Ovary (tissue), 9 donors: ENCODE results near the gene KCNMA1. TPM values are rescaled to one million over a fixed set of nuclear protein-coding genes. Genes with fewer than 3 reads are reported as not detected.
"Not testable (repeated sequence)": the region's sequence is repeated elsewhere in the genome, so short reads cannot be mapped to it uniquely, and the experiment has no call there.

ENCODE experiments used
- DNase-seq, 5 donors: peaks; one replicate each; pipeline ENCODE4 v3.0.0-alpha.2; 2019 to 2020
- H3K27ac ChIP-seq, 2 donors: fragments of 200-600 bp; one replicate each; pipeline versions ENCODE4 v1.5.1 to v1.8.0; 2019 to 2022
- H3K27me3 ChIP-seq: fragments of 200-600 bp; one replicate; pipeline ENCODE4 v1.8.0; 2022
- H3K36me3 ChIP-seq: fragments of 200-600 bp; sonication (generic); one replicate; pipeline ENCODE4 v1.5.1; 2019
- H3K4me1 ChIP-seq: one replicate; pipeline ENCODE4 v1.8.1; 2013; ENCODE audit warnings: mild to moderate bottlenecking, moderate library complexity; ENCODE audit not compliant: insufficient read depth
- H3K4me3 ChIP-seq: fragments of 200-600 bp; sonication (generic); one replicate; pipeline ENCODE4 v1.5.1; 2017
- H3K9me3 ChIP-seq, 2 donors: fragments of 200-600 bp in 1 of 2; sonication (generic) in 1 of 2; one replicate each; pipeline versions ENCODE4 v1.5.1 to v1.8.1; 2013 to 2019; ENCODE audit warnings: mild to moderate bottlenecking in 1 of 2, moderate library complexity in 1 of 2
- EP300 ChIP-seq: sonication (generic); formaldehyde crosslinking; IDR thresholded peaks from one replicate; pipeline ENCODE4 v1.6.1; 2017; ENCODE audit warnings: antibody characterized with exemption
- POLR2A ChIP-seq: fragments of 450-650 bp; IDR thresholded peaks from one replicate; pipeline ENCODE4 v1.6.1; 2017; ENCODE audit warnings: antibody characterized with exemption, mild to moderate bottlenecking, moderate library complexity
- WGBS, 3 donors: extraction: QIAGEN DNeasy Blood & Tissue Kit in 1 of 3; methylation state at CpG; one replicate each; pipeline versions ENCODE4 v1.1.5 to v1.1.7; 2013 to 2017; 5-methylcytosine and 5-hydroxymethylcytosine counted together
- intact Hi-C, 4 donors: fragments of 100-400 bp; cut with DNase I; formaldehyde crosslinking; loops; one replicate each; pipeline versions ENCODE4 v1.11.0 to v1.15.1; 2022 to 2023
- polyA plus RNA-seq, 2 donors: library from polyadenylated mRNA; stranded (reverse); fragments of 200-250 nt in 1 of 2; fragments of 350-450 nt in 1 of 2; fragmentation: Illumina TruSeq in 1 of 2; extraction: RNeasy Lipid Tissue Mini Kit (QIAGEN cat#74804) in 1 of 2; gene quantifications; one replicate each; pipeline ENCODE4 v1.2.3, GENCODE V29; 2013 to 2014
- total RNA-seq, 7 donors: library from RNA; depleted of rRNA in 2 of 7; stranded (reverse); fragments of >200 nt in 2 of 7; fragmentation: NEBNext Ultra II Directional in 3 of 7; extraction: Animal tissue kit (Norgen Biotek cat#: 25700) in 3 of 7; gene quantifications; one replicate each; pipeline versions ENCODE4 v1.1.0 to v1.2.4, GENCODE V29; 2016 to 2023
- TF ChIP-seq, protein P1 (sequence below), 3 donors: fragments of 450-650 bp in 2 of 3; fragments of 200-600 bp in 1 of 3; IDR thresholded peaks; one replicate each; pipeline versions ENCODE4 v1.5.1 to v1.8.0; 2016 to 2022; ENCODE audit warnings: antibody characterized with exemption in 3 of 3, mild to moderate bottlenecking in 1 of 3
- donor health status: DM: no; HTN: no; CAD: no; lungs with moderate emphysema.
- donor health status: DM: no; HTN: no; CAD: no.
- donor health status: Bipolar disorder and iron deficiency.
- donor health status: DM: yes; HTN: yes; CAD: no.
- donor health status: DM: no; HTN: no; CAD: no.
- donor health status: DM: yes; HTN: yes; CAD: no.

The KCNMA1 gene
- total and polyA plus RNA-seq, 9 donors: 7.0 to 83.8 (median 25.1) TPM

DNA sequence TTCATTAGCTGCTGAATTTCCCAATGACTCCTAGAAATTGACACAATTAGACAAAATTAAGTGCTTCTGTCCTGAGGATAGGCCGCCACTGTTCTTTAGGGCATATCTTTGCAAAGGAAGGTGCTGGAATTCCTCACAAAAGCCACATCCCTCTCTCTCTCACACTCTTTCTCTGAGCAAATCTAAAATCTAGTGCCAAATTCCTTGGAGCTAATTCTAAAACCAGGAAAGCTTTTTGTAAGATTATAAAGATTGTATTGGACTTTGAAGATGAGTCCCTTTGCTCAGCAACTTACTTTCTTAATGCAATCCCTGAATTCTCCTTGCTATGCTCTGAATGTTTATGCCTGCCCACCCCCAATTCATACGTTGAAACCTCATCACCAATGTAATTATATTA is 288.9 kb downstream of the KCNMA1 start:
- intact Hi-C loops: no loop called here
- no peak for TF ChIP-seq EP300
- TF ChIP-seq, protein P1, sequence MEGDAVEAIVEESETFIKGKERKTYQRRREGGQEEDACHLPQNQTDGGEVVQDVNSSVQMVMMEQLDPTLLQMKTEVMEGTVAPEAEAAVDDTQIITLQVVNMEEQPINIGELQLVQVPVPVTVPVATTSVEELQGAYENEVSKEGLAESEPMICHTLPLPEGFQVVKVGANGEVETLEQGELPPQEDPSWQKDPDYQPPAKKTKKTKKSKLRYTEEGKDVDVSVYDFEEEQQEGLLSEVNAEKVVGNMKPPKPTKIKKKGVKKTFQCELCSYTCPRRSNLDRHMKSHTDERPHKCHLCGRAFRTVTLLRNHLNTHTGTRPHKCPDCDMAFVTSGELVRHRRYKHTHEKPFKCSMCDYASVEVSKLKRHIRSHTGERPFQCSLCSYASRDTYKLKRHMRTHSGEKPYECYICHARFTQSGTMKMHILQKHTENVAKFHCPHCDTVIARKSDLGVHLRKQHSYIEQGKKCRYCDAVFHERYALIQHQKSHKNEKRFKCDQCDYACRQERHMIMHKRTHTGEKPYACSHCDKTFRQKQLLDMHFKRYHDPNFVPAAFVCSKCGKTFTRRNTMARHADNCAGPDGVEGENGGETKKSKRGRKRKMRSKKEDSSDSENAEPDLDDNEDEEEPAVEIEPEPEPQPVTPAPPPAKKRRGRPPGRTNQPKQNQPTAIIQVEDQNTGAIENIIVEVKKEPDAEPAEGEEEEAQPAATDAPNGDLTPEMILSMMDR (IDR thresholded peaks at IDR 0.05): no peak
- no peak for TF ChIP-seq POLR2A
- Histone ChIP-seq H3K27me3 (no peaks in the 10 kb centered on the region), H3K4me1 (peaks cover 3% of the 10 kb centered on the region), H3K27ac (no peak overlapping the region), H3K9me3 (no peaks in the 10 kb centered on the region), H3K36me3 (no peaks in the 10 kb centered on the region), H3K4me3 (no peak overlapping the region)
- 83 to 89% (median 84%) methylated on average over 2 of the region's 2 CpGs for WGBS, 3 donors
- DNase-seq: no peak

DNA sequence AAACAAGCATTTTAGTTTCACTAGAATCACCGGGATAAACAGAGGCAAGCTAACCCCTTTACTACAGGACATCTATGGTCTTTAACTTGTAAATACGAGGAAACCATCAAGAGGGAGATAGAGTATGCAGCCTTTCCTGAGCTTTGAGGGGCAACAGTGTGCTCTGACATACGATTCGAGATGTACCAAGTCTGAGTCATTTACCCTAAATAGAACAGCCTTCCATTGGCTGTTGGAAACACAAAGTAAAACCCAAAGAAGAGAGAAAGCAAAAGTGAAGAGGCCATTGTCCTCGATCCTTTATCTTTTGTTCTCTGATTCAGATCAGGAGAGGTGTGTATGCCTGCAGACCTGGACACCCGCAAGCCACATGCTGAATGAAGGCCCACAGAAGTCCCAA is 289.5 kb downstream of the KCNMA1 start:
- Histone ChIP-seq H3K4me3 (no peak overlapping the region), H3K27me3 (no peaks in the 10 kb centered on the region), H3K36me3 (no peaks in the 10 kb centered on the region), H3K9me3 (no peaks in the 10 kb centered on the region), H3K4me1 (peaks cover 3% of the 10 kb centered on the region), H3K27ac (no peak overlapping the region)
- TF ChIP-seq EP300: no peak
- TF ChIP-seq POLR2A: no peak
- TF ChIP-seq, protein P1 (IDR thresholded peaks at IDR 0.05): no peak
- intact Hi-C loops: no loop called here
- 91 to 97% (median 93%) methylated on average over 6 of the region's 6 CpGs for WGBS, 3 donors
- DNase-seq: no peak

DNA sequence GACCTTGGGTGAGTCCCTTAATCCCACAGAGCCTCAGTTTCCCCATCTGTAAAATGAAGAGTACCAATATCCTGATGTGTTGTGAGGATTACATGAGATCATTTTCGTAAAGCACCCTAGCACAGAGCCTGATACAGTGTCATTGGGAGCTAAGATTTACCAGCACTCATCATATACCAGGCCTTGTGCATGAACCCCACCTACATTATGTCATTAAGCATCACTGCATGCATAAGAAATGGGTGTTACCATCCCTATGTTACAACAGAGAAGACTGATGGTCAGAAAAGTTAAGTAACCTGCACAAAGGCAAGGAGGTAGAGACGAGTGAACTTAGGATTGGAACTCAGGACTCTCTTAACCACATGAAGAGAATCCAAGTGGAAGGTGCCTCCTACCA is 290.6 kb downstream of the KCNMA1 start:
- Histone ChIP-seq H3K4me1 (peaks cover 3% of the 10 kb centered on the region), H3K9me3 (no peaks in the 10 kb centered on the region), H3K27me3 (no peaks in the 10 kb centered on the region), H3K36me3 (no peaks in the 10 kb centered on the region), H3K27ac (no peak overlapping the region), H3K4me3 (no peak overlapping the region)
- TF ChIP-seq EP300: no peak
- no peak for TF ChIP-seq POLR2A
- TF ChIP-seq, protein P1 (IDR thresholded peaks at IDR 0.05): no peak
- intact Hi-C loops: no loop called here
- no peak for DNase-seq
- 39 to 97% (median 48%) methylated on average over 2 of the region's 2 CpGs for WGBS, 3 donors

DNA sequence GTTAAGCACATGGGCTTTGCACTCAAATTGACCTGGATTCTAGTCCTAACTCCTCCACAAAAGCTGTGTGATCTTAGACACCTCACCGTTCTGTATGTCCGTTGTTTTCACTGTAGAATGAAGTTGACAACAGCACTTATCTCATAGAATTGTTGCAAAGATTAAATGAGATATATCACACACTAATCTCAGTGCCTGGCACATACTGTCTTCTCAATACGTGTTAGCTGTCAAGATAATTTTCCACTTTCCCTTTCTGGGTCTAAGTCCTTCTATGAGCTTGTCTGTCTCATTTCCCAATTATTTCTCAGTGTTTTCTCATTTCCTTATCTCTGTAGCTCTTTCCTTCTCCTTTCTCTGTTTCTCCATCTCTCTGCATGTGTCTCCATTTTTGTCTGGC is 296.6 kb downstream of the KCNMA1 start:
- no peaks in the 10 kb centered on the region for H3K4me1 ChIP-seq
- TF ChIP-seq EP300 (no peak), POLR2A (no peak)
- TF ChIP-seq, protein P1 (IDR thresholded peaks at IDR 0.05): no peak
- H3K9me3 ChIP-seq: no peaks in the 10 kb centered on the region
- intact Hi-C loops: no loop called here
- no peak overlapping the region for H3K4me3 ChIP-seq
- 51 to 63% (median 60%) methylated on average over 3 of the region's 3 CpGs for WGBS, 3 donors
- H3K27me3 ChIP-seq: no peaks in the 10 kb centered on the region
- no peaks in the 10 kb centered on the region for H3K36me3 ChIP-seq
- H3K27ac ChIP-seq: no peak overlapping the region
- no peak for DNase-seq

DNA sequence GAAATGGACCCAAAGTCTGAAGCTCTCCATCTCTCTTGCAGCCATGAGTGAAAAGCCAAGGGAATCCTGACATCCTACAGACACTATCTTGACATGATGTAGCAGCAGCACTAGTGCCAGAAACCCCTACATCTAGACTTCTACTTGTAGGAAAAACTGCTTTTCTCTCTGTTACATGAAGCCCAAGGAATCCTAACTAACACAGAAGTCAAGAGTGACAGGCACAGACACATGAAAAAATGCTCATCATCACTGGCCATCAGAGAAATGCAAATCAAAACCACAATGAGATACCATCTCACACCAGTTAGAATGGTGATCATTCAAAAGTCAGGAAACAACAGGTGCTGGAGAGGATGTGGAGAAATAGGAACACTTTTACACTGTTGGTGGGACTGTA is 297.7 kb downstream of the KCNMA1 start:
- H3K27ac ChIP-seq, intact Hi-C loops, H3K4me3 ChIP-seq, H3K4me1 ChIP-seq, H3K36me3 ChIP-seq, H3K27me3 ChIP-seq, DNase-seq, H3K9me3 ChIP-seq: not testable (repeated sequence)
